CD14-positive monocyte (primary cell): ENCODE results near the gene FTL. TPM values are rescaled to one million over a fixed set of nuclear protein-coding genes. Genes with fewer than 3 reads are reported as not detected.

Experiments
- DNase-seq, 3 donors: peaks; one replicate each; pipeline ENCODE4 v3.0.0-alpha.2; 2011 to 2022
- H2AFZ ChIP-seq: 2 replicates; pipeline ENCODE4 v1.6.0; 2012; ENCODE audit warnings: mild to moderate bottlenecking, low read depth, low read length, inconsistent platforms; ENCODE audit not compliant: insufficient read depth, poor library complexity, severe bottlenecking
- H3K27ac ChIP-seq, 2 donors: 1 replicate in 1 of 2; 2 replicates in 1 of 2; pipeline ENCODE4 v1.5.1; 2012 to 2013; ENCODE audit warnings: low read length in 2 of 2, control low read depth in 1 of 2, inconsistent platforms in 1 of 2, low read depth in 1 of 2, mild to moderate bottlenecking in 1 of 2
- H3K27me3 ChIP-seq, 2 donors: one replicate each; pipeline versions ENCODE4 v1.6.0 to v1.6.1; 2011 to 2013; ENCODE audit warnings: low read length in 2 of 2; ENCODE audit not compliant: control insufficient read depth in 2 of 2, insufficient read depth in 2 of 2
- H3K36me3 ChIP-seq, 2 donors: replicated peaks in 1 of 2; 1 replicate in 1 of 2; 2 replicates in 1 of 2; pipeline versions ENCODE4 v1.5.1 to v1.6.1; 2012 to 2013; ENCODE audit warnings: low read length in 2 of 2, control low read depth in 1 of 2, inconsistent platforms in 1 of 2, mild to moderate bottlenecking in 1 of 2; ENCODE audit not compliant: insufficient read depth in 2 of 2, control insufficient read depth in 1 of 2
- H3K4me1 ChIP-seq, 2 donors: 1 replicate in 1 of 2; 2 replicates in 1 of 2; pipeline versions ENCODE4 v1.5.1 to v1.6.1; 2012 to 2013; ENCODE audit warnings: low read length in 2 of 2, control low read depth in 1 of 2, inconsistent platforms in 1 of 2, mild to moderate bottlenecking in 1 of 2, moderate library complexity in 1 of 2; ENCODE audit not compliant: insufficient read depth in 2 of 2, control insufficient read depth in 1 of 2
- H3K4me2 ChIP-seq: replicated peaks from 2 replicates; pipeline ENCODE3; 2012; ENCODE audit warnings: low read length, moderate library complexity, mild to moderate bottlenecking; ENCODE audit not compliant: poor library complexity, severe bottlenecking; ENCODE audit errors: extremely low read depth
- H3K4me3 ChIP-seq, 3 experiments: fragments of 200-600 bp in 1 of 3; sonication (generic) in 1 of 3; replicated peaks in 1 of 3; 1 replicate in 2 of 3; 2 replicates in 1 of 3; pipeline ENCODE4 v1.5.1; 2011 to 2013; ENCODE audit warnings: low read length in 3 of 3, mild to moderate bottlenecking in 3 of 3, control low read depth in 2 of 3, low read depth in 2 of 3, inconsistent platforms in 1 of 3, moderate library complexity in 1 of 3
- H3K79me2 ChIP-seq: 2 replicates; pipeline ENCODE4 v1.6.0; 2012; ENCODE audit warnings: mild to moderate bottlenecking, control low read depth, inconsistent platforms, low read length, moderate library complexity; ENCODE audit not compliant: insufficient read depth
- H3K9ac ChIP-seq: 2 replicates; pipeline ENCODE4 v1.6.0; 2017; ENCODE audit warnings: low read length, mild to moderate bottlenecking; ENCODE audit not compliant: insufficient read depth, poor library complexity, severe bottlenecking
- H3K9me3 ChIP-seq, 2 donors: replicated peaks in 1 of 2; 1 replicate in 1 of 2; 2 replicates in 1 of 2; pipeline versions ENCODE4 v1.5.1 to v1.6.1; 2012 to 2013; ENCODE audit warnings: low read length in 2 of 2, control low read depth in 1 of 2; ENCODE audit not compliant: control insufficient read depth in 1 of 2, insufficient read depth in 1 of 2
- H4K20me1 ChIP-seq: 2 replicates; pipeline ENCODE4 v1.6.0; 2012; ENCODE audit warnings: mild to moderate bottlenecking, low read length, control low read depth, moderate library complexity; ENCODE audit not compliant: insufficient read depth
- H3K27ac Mint-ChIP-seq, 7 donors: one replicate each; pipeline ENCODE4 v1.8.0; 2020; ENCODE audit warnings: mild to moderate bottlenecking in 7 of 7, mixed read lengths in 7 of 7, moderate library complexity in 6 of 7, inconsistent platforms in 2 of 7
- H3K27me3 Mint-ChIP-seq, 3 donors: one replicate each; pipeline ENCODE4 v1.8.0; 2021 to 2022; ENCODE audit warnings: low read depth in 3 of 3, mild to moderate bottlenecking in 3 of 3, mixed read lengths in 3 of 3, moderate library complexity in 3 of 3, inconsistent platforms in 1 of 3
- H3K36me3 Mint-ChIP-seq, 2 donors: one replicate each; pipeline ENCODE4 v1.8.0; 2020; ENCODE audit warnings: mixed read lengths in 2 of 2, inconsistent platforms in 1 of 2, mild to moderate bottlenecking in 1 of 2
- H3K4me1 Mint-ChIP-seq: one replicate; pipeline ENCODE4 v1.8.0; 2020; ENCODE audit warnings: mild to moderate bottlenecking, mixed read lengths
- H3K4me3 Mint-ChIP-seq, 2 donors: one replicate each; pipeline ENCODE4 v1.8.0; 2020; ENCODE audit warnings: mild to moderate bottlenecking in 2 of 2, mixed read lengths in 2 of 2, moderate library complexity in 1 of 2
- H3K9me3 Mint-ChIP-seq, 7 donors: one replicate each; pipeline ENCODE4 v1.8.0; 2020 to 2022; ENCODE audit warnings: mixed read lengths in 7 of 7, mild to moderate bottlenecking in 6 of 7, moderate library complexity in 6 of 7, inconsistent platforms in 2 of 7
- WGBS: methylation state at CpG from one replicate; pipeline ENCODE4 v1.1.5; 2013; ENCODE audit warnings: missing lambda C conversion rate; ENCODE audit not compliant: insufficient coverage; 5-methylcytosine and 5-hydroxymethylcytosine counted together
- intact Hi-C, 2 donors: fragments of 100-400 bp; cut with micrococcal nuclease; formaldehyde crosslinking; loops; one replicate each; pipeline versions ENCODE4 v1.15.0 to v1.15.1; 2023
- polyA plus RNA-seq, 3 donors: library from polyadenylated mRNA; depleted of rRNA in 1 of 3; unstranded in 2 of 3; stranded (reverse) in 1 of 3; fragments of 300-500 nt in 2 of 3; fragments of >200 nt in 1 of 3; fragmentation: Illumina TruSeq in 2 of 3; gene quantifications; 1 replicate in 2 of 3; 2 replicates in 1 of 3; pipeline ENCODE4 v1.2.3, GENCODE V29; 2012 to 2021
- TF ChIP-seq, protein P1 (sequence below): fragments of 200-600 bp; IDR thresholded peaks from one replicate; pipeline ENCODE4 v1.8.0; 2022; ENCODE audit warnings: antibody characterized with exemption, mild to moderate bottlenecking

The FTL gene
- polyA plus RNA-seq, 3 donors, result 4,468 to 26,681 (median 23,650) TPM

GRCh38 chr19:48950830-48951519 is 14.1 kb upstream of the FTL start:
- Histone ChIP-seq H2AFZ (no peak overlapping the region), H3K4me3 (no peak overlapping the region), H3K27me3 (no peaks in the 10 kb centered on the region), H3K9me3 (peaks cover 12 to 27% of the 10 kb centered on the region in 2 donors), H3K36me3 (peaks cover 0 to 2% of the 10 kb centered on the region in 2 donors), H3K4me2 (no peak overlapping the region), H3K27ac (no peak overlapping the region), H3K4me1 (peaks cover 14 to 17% of the 10 kb centered on the region in 2 donors), H4K20me1 (peaks cover 8% of the 10 kb centered on the region), H3K79me2 (peaks cover 16% of the 10 kb centered on the region), H3K9ac (no peak overlapping the region)
- Mint-ChIP-seq H3K4me3 (no peak overlapping the region), H3K36me3 (peaks cover 2 to 5% of the 10 kb centered on the region in 2 donors), H3K27me3 (peaks cover 0 to 1% (median 0%) of the 10 kb centered on the region in 3 donors), H3K4me1 (peaks cover 18% of the 10 kb centered on the region), H3K27ac (no peak overlapping the region), H3K9me3 (peaks cover 14 to 27% (median 22%) of the 10 kb centered on the region in 7 donors)
- TF ChIP-seq, protein P1, sequence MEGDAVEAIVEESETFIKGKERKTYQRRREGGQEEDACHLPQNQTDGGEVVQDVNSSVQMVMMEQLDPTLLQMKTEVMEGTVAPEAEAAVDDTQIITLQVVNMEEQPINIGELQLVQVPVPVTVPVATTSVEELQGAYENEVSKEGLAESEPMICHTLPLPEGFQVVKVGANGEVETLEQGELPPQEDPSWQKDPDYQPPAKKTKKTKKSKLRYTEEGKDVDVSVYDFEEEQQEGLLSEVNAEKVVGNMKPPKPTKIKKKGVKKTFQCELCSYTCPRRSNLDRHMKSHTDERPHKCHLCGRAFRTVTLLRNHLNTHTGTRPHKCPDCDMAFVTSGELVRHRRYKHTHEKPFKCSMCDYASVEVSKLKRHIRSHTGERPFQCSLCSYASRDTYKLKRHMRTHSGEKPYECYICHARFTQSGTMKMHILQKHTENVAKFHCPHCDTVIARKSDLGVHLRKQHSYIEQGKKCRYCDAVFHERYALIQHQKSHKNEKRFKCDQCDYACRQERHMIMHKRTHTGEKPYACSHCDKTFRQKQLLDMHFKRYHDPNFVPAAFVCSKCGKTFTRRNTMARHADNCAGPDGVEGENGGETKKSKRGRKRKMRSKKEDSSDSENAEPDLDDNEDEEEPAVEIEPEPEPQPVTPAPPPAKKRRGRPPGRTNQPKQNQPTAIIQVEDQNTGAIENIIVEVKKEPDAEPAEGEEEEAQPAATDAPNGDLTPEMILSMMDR, result no peak
- no peak for DNase-seq
- WGBS, result 92% methylated on average over 7 of the region's 9 CpGs
- intact Hi-C loops, result loop anchor here in 1 of 2 donors (5.0 kb wide), 1 partner anchor 49 kb away; the partner anchor contains the start of gene NUCB1

GRCh38 chr19:48953141-48953540 is 12.0 kb upstream of the FTL start:
- peaks cover 1 to 10% (median 7%) of the 10 kb centered on the region in 7 donors for H3K9me3 Mint-ChIP-seq
- Histone ChIP-seq H4K20me1 (peaks cover 11% of the 10 kb centered on the region), H3K9me3 (peaks cover 0 to 9% of the 10 kb centered on the region in 2 donors), H3K4me3 (no peak overlapping the region), H2AFZ (no peak overlapping the region), H3K79me2 (peaks cover 32% of the 10 kb centered on the region), H3K9ac (no peak overlapping the region), H3K27ac (no peak overlapping the region), H3K36me3 (peaks cover 0 to 19% of the 10 kb centered on the region in 2 donors), H3K4me2 (no peak overlapping the region), H3K27me3 (no peaks in the 10 kb centered on the region), H3K4me1 (peaks cover 16 to 24% of the 10 kb centered on the region in 2 donors)
- TF ChIP-seq, protein P1, result no peak
- peaks cover 15 to 21% of the 10 kb centered on the region in 2 donors for H3K36me3 Mint-ChIP-seq
- no peak for DNase-seq
- peaks cover 0 to 3% (median 0%) of the 10 kb centered on the region in 3 donors for H3K27me3 Mint-ChIP-seq
- intact Hi-C loops, result loop anchor here in 1 of 2 donors (5.0 kb wide), 1 partner anchor 51 kb away; the partner anchor contains the start of gene NUCB1
- no peak overlapping the region for H3K4me3 Mint-ChIP-seq
- 59% methylated on average over 3 of the region's 4 CpGs for WGBS
- H3K27ac Mint-ChIP-seq, result peak overlapping the region in 1 of 7 donors; percentile 35
- H3K4me1 Mint-ChIP-seq, result peaks cover 30% of the 10 kb centered on the region
